Measurements from ENCODE around the gene GTF2IRD1. TPM values are rescaled to one million over a fixed set of nuclear protein-coding genes. Genes with fewer than 3 reads are reported as not detected.
"Not testable (repeated sequence)": the region's sequence is repeated elsewhere in the genome, so short reads cannot be mapped to it uniquely, and the experiment has no call there.

The GTF2IRD1 gene
- total RNA-seq, 5 donors from 2014 or later (not counting 1 experiment from before 2014, with no cell fraction given) = 1.2 to 6.9 (median 3.3) TPM

DNA sequence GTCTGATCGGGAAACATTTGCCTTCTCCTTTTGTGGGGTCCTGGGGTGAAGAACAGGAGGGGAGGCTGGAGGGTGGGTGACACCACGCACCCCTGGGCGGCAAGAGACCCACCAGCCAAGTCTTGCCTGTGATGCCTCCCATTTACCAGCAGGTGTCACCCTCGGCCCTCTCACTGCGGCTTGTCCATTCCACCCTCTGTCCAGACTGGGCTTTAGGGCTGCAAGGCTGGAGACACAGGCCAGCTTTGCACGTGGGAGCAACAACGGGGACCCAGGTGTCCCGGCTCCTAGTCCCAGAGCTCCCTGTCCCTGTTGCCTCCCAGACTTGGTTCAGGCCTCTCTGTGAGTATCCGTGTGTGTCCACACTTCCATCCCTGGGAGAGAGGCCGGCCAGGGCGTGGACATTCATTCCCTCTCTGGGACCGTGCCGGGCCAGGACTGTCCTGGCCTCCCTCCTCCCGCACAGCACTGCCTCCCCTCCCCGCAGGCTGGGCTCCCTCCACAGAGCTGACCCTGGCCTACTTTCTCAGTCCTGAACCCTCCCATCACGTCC, 36.2 kb upstream of the GTF2IRD1 start:
- Mint-ChIP-seq H3K4me1 (peaks cover 0 to 2% (median 0%) of the 10 kb centered on the region in 3 donors), H3K4me3 (no peak overlapping the region), H3K27ac (no peak overlapping the region), H3K9me3 (no peaks in the 10 kb centered on the region), H3K27me3 (no peaks in the 10 kb centered on the region), H3K36me3 (no peaks in the 10 kb centered on the region)
- ChIA-PET POLR2A (no interaction called here), CTCF (interaction anchor here (1.0 to 2.4 kb wide), 3 partner anchors 16 to 149 kb away, joined by 3 to 9 read pairs (median 5); no protein-coding TSS in a partner anchor)
- peak in 32 of 35 experiments; percentile 3 to 70 (median 37) for DNase-seq
- WGBS (ENCODE audit: insufficient coverage) = 38% methylated on average over 12 of the region's 16 CpGs
- Histone ChIP-seq H3K9me3 (no peaks in the 10 kb centered on the region), H3K4me3 (ENCODE audit: control insufficient read depth in 1 of 2, extremely low read depth in 1 of 2, low read length in 1 of 2) (no peak overlapping the region), H3K27ac (ENCODE audit: low read length) (no peak overlapping the region), H3K36me3 (ENCODE audit: control insufficient read depth in 2 of 2, extremely low read depth in 1 of 2, insufficient read depth in 1 of 2, low read length in 1 of 2) (no peaks in the 10 kb centered on the region), H3K27me3 (replicated peaks in 1 of 2; ENCODE audit: control insufficient read depth in 2 of 2, extremely low read depth in 1 of 2, insufficient read depth in 2 of 2, low read length in 1 of 2) (peaks cover 0 to 2% of the 10 kb centered on the region in 2 experiments), H3K4me1 (ENCODE audit: control insufficient read depth in 1 of 2, extremely low read depth in 1 of 2, insufficient read depth in 2 of 2, low read length in 2 of 2) (no peaks in the 10 kb centered on the region)
- ATAC-seq (replicated peaks in 1 of 4) = peak; percentile 61 to 77 (median 64)

DNA sequence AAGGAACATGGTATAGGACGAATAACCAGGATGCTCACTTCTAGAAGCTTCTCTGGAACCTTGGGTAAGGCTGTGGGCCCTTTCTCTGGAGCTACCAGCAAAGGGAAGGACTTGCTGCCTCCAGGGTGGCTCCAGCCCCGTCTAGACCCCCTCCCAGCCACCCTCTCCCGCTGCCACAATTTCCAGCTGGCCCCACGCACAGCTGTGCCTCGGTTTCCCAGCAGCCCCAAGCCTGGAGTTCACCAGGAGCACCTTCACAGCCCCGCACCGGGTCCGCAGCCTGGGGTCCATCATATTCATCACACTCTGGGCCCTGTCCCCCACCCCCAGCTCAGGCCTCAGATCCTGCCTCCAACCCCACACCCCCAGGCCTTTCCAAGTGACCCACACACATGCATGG, 35.6 kb upstream of the GTF2IRD1 start:
- no peak overlapping the region for H3K4me3 Mint-ChIP-seq
- Histone ChIP-seq H3K9me3 (no peaks in the 10 kb centered on the region), H3K4me3 (ENCODE audit: control insufficient read depth in 1 of 2, extremely low read depth in 1 of 2, low read length in 1 of 2) (no peak overlapping the region), H3K36me3 (ENCODE audit: control insufficient read depth in 2 of 2, extremely low read depth in 1 of 2, insufficient read depth in 1 of 2, low read length in 1 of 2) (no peaks in the 10 kb centered on the region), H3K4me1 (ENCODE audit: control insufficient read depth in 1 of 2, extremely low read depth in 1 of 2, insufficient read depth in 2 of 2, low read length in 2 of 2) (no peaks in the 10 kb centered on the region), H3K27ac (ENCODE audit: low read length) (no peak overlapping the region), H3K27me3 (replicated peaks in 1 of 2; ENCODE audit: control insufficient read depth in 2 of 2, extremely low read depth in 1 of 2, insufficient read depth in 2 of 2, low read length in 1 of 2) (peaks cover 0 to 2% of the 10 kb centered on the region in 2 experiments)
- H3K27me3 Mint-ChIP-seq = no peaks in the 10 kb centered on the region
- H3K4me1 Mint-ChIP-seq = peaks cover 0 to 2% (median 0%) of the 10 kb centered on the region in 3 donors
- ChIA-PET CTCF (interaction anchor here (1.0 to 2.4 kb wide), 3 partner anchors 17 to 148 kb away, joined by 3 to 9 read pairs (median 5); no protein-coding TSS in a partner anchor), POLR2A (no interaction called here)
- 87% methylated on average over 8 of the region's 8 CpGs for WGBS (ENCODE audit: insufficient coverage)
- no peak for DNase-seq
- H3K27ac Mint-ChIP-seq = no peak overlapping the region
- H3K9me3 Mint-ChIP-seq = no peaks in the 10 kb centered on the region
- H3K36me3 Mint-ChIP-seq = no peaks in the 10 kb centered on the region
- no peak for ATAC-seq (replicated peaks in 1 of 4)

DNA sequence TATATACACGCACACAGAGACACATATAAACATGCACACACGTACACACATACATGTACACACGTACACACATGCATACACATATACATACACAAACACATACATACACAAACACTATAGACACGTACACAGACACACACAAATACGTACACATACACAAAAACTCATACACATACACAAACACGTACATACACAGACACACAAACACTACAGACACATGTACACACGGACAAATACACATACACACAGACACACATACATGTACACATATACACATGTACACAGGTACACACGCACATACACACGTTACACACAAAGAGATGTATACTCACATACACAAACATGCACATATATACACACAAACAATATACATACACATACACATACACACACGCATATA, 35.2 kb upstream of the GTF2IRD1 start:
- Mint-ChIP-seq H3K27ac (no peak overlapping the region), H3K27me3 (no peaks in the 10 kb centered on the region), H3K4me3 (no peak overlapping the region), H3K9me3 (no peaks in the 10 kb centered on the region), H3K36me3 (no peaks in the 10 kb centered on the region), H3K4me1 (peaks cover 0 to 2% (median 0%) of the 10 kb centered on the region in 3 donors)
- Histone ChIP-seq H3K4me3 (ENCODE audit: control insufficient read depth in 1 of 2, extremely low read depth in 1 of 2, low read length in 1 of 2) (no peak overlapping the region), H3K27me3 (replicated peaks in 1 of 2; ENCODE audit: control insufficient read depth in 2 of 2, extremely low read depth in 1 of 2, insufficient read depth in 2 of 2, low read length in 1 of 2) (peaks cover 0 to 5% of the 10 kb centered on the region in 2 experiments), H3K27ac (ENCODE audit: low read length) (no peak overlapping the region), H3K4me1 (ENCODE audit: control insufficient read depth in 1 of 2, extremely low read depth in 1 of 2, insufficient read depth in 2 of 2, low read length in 2 of 2) (no peaks in the 10 kb centered on the region), H3K36me3 (ENCODE audit: control insufficient read depth in 2 of 2, extremely low read depth in 1 of 2, insufficient read depth in 1 of 2, low read length in 1 of 2) (no peaks in the 10 kb centered on the region), H3K9me3 (no peaks in the 10 kb centered on the region)
- no peak for DNase-seq
- 85% methylated on average over 10 of the region's 10 CpGs for whole genome bisulfite sequencing (ENCODE audit: insufficient coverage)
- ATAC-seq (replicated peaks in 1 of 4) = no peak
- POLR2A ChIA-PET = no interaction called here
- CTCF ChIA-PET = interaction anchor here (1.0 to 1.3 kb wide), 2 partner anchors 17 to 147 kb away, joined by 3 to 5 read pairs; no protein-coding TSS in a partner anchor

- H3K27me3 ChIP-seq (replicated peaks in 1 of 2; ENCODE audit: control insufficient read depth in 2 of 2, extremely low read depth in 1 of 2, insufficient read depth in 2 of 2, low read length in 1 of 2); H3K4me1 ChIP-seq (ENCODE audit: control insufficient read depth in 1 of 2, extremely low read depth in 1 of 2, insufficient read depth in 2 of 2, low read length in 2 of 2); DNase-seq; H3K27me3 Mint-ChIP-seq; H3K36me3 ChIP-seq (ENCODE audit: control insufficient read depth in 2 of 2, extremely low read depth in 1 of 2, insufficient read depth in 1 of 2, low read length in 1 of 2); H3K9me3 Mint-ChIP-seq; H3K9me3 ChIP-seq; H3K36me3 Mint-ChIP-seq; ATAC-seq (replicated peaks in 1 of 4); H3K4me3 Mint-ChIP-seq; H3K4me1 Mint-ChIP-seq; POLR2A ChIA-PET; H3K27ac ChIP-seq (ENCODE audit: low read length); H3K27ac Mint-ChIP-seq; H3K4me3 ChIP-seq (ENCODE audit: control insufficient read depth in 1 of 2, extremely low read depth in 1 of 2, low read length in 1 of 2): not testable (repeated sequence)
- CTCF ChIA-PET = interaction anchor here in 1 of 2 donors (2.5 kb wide), 1 partner anchor 147 kb away, joined by 7 read pairs; no protein-coding TSS in a partner anchor
- WGBS (ENCODE audit: insufficient coverage) = 86% methylated on average over 2 of the region's 4 CpGs
Observed at GRCh38 chr7:74419232-74419631, 34.5 kb upstream of the GTF2IRD1 start.

DNA sequence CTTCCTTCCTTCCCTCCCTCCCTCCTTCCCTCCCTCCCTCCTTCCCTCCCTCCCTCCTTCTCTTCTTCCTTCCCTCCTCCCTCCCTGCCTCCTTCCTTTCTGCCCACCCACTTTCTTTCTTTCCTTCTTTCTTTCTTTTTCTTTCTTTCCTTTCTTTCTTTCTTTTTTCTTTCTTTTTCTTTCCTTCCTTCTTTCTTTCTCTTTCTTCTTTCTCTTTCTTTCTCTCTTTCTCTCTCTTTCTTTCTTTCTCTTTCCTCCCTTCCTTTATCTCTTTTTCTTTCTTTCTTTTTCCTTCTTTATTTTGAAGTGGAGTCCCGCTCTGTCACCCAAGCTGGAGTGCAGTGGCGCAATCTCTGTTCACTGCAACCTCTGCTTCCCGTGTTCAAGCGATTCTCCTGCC, 33.7 kb upstream of the GTF2IRD1 start:
- no peaks in the 10 kb centered on the region for H3K4me1 ChIP-seq (ENCODE audit: control insufficient read depth in 1 of 2, extremely low read depth in 1 of 2, insufficient read depth in 2 of 2, low read length in 2 of 2)
- no peaks in the 10 kb centered on the region for H3K9me3 ChIP-seq
- DNase-seq = no peak
- CTCF ChIA-PET = interaction anchor here (0.6 to 2.5 kb wide), 5 partner anchors 14 to 258 kb away, joined by 3 to 9 read pairs (median 4); no protein-coding TSS in a partner anchor
- POLR2A ChIA-PET = no interaction called here
- no peaks in the 10 kb centered on the region for H3K9me3 Mint-ChIP-seq
- no peak for ATAC-seq (replicated peaks in 1 of 4)
- H3K4me3 ChIP-seq (ENCODE audit: control insufficient read depth in 1 of 2, extremely low read depth in 1 of 2, low read length in 1 of 2) = no peak overlapping the region
- H3K4me3 Mint-ChIP-seq = no peak overlapping the region
- no peak overlapping the region for H3K27ac ChIP-seq (ENCODE audit: low read length)
- no peaks in the 10 kb centered on the region for H3K36me3 Mint-ChIP-seq
- no peaks in the 10 kb centered on the region for H3K36me3 ChIP-seq (ENCODE audit: control insufficient read depth in 2 of 2, extremely low read depth in 1 of 2, insufficient read depth in 1 of 2, low read length in 1 of 2)
- WGBS (ENCODE audit: insufficient coverage) = no CpG with 5 or more reads among the region's 4 CpGs
- no peak overlapping the region for H3K27ac Mint-ChIP-seq
- H3K4me1 Mint-ChIP-seq = peaks cover 0 to 2% (median 0%) of the 10 kb centered on the region in 3 donors
- H3K27me3 Mint-ChIP-seq = no peaks in the 10 kb centered on the region
- H3K27me3 ChIP-seq (replicated peaks in 1 of 2; ENCODE audit: control insufficient read depth in 2 of 2, extremely low read depth in 1 of 2, insufficient read depth in 2 of 2, low read length in 1 of 2) = peaks cover 0 to 3% of the 10 kb centered on the region in 2 experiments

- Histone ChIP-seq H3K4me1 (ENCODE audit: control insufficient read depth in 1 of 2, extremely low read depth in 1 of 2, insufficient read depth in 2 of 2, low read length in 2 of 2) (no peaks in the 10 kb centered on the region), H3K9me3 (no peaks in the 10 kb centered on the region), H3K4me3 (ENCODE audit: control insufficient read depth in 1 of 2, extremely low read depth in 1 of 2, low read length in 1 of 2) (no peak overlapping the region), H3K27ac (ENCODE audit: low read length) (no peak overlapping the region), H3K36me3 (ENCODE audit: control insufficient read depth in 2 of 2, extremely low read depth in 1 of 2, insufficient read depth in 1 of 2, low read length in 1 of 2) (no peaks in the 10 kb centered on the region), H3K27me3 (replicated peaks in 1 of 2; ENCODE audit: control insufficient read depth in 2 of 2, extremely low read depth in 1 of 2, insufficient read depth in 2 of 2, low read length in 1 of 2) (peaks cover 0 to 7% of the 10 kb centered on the region in 2 experiments)
- no peak for DNase-seq
- Mint-ChIP-seq H3K36me3 (no peaks in the 10 kb centered on the region), H3K9me3 (no peaks in the 10 kb centered on the region), H3K4me1 (no peaks in the 10 kb centered on the region), H3K27me3 (no peaks in the 10 kb centered on the region), H3K4me3 (no peak overlapping the region), H3K27ac (no peak overlapping the region)
- CTCF ChIA-PET = no interaction called here
- WGBS (ENCODE audit: insufficient coverage) = 93% methylated on average over 4 of the region's 10 CpGs
- POLR2A ChIA-PET = no interaction called here
- ATAC-seq (replicated peaks in 1 of 4) = no peak
Observed at GRCh38 chr7:74424291-74424880, 29.3 kb upstream of the GTF2IRD1 start.
